SK-N-SH treated with all-trans-retinoic acid at 6 μM for 48 hours (cell line): ENCODE results near the gene ENGASE.

ENCODE experiments used
- ATAC-seq: fragments of 200-7000 bp; cut with Tn5 transposase; 3 replicates; pipeline ENCODE4 v1.9.1; 2020; ENCODE audit warnings: mild to moderate bottlenecking, moderate library complexity
- ARNTL ChIP-seq: fragments of 450-650 bp; formaldehyde crosslinking; IDR thresholded peaks from 2 replicates; pipeline ENCODE4 v1.5.0; 2020; ENCODE audit warnings: low read depth, mild to moderate bottlenecking, moderate library complexity, borderline replicate concordance
- BACH2 ChIP-seq: fragments of 250-450 bp; sonication (Bioruptor Pico); IDR thresholded peaks from 2 replicates; pipeline ENCODE4 v1.9.0; 2021; ENCODE audit warnings: mild to moderate bottlenecking, borderline replicate concordance
- CREB5 ChIP-seq: fragments of 250-450 bp; sonication (Bioruptor Pico); IDR thresholded peaks from 2 replicates; pipeline ENCODE4 v1.5.1; 2020; ENCODE audit warnings: low read depth, mild to moderate bottlenecking, moderate library complexity
- CSDC2 ChIP-seq: fragments of 250-450 bp; sonication (Bioruptor Pico); IDR thresholded peaks from 2 replicates; pipeline ENCODE4 v1.5.0; 2020; ENCODE audit warnings: mild to moderate bottlenecking, moderate library complexity
- CSRNP3 ChIP-seq: fragments of 250-450 bp; sonication (Bioruptor Pico); IDR thresholded peaks from 2 replicates; pipeline ENCODE4 v1.5.1; 2021; ENCODE audit warnings: mild to moderate bottlenecking, moderate library complexity
- ESRRG ChIP-seq: fragments of 250-450 bp; sonication (Bioruptor Pico); IDR thresholded peaks from 2 replicates; pipeline ENCODE4 v1.6.1; 2021; ENCODE audit warnings: mild to moderate bottlenecking
- GLIS3 ChIP-seq: fragments of 250-450 bp; sonication (Bioruptor Pico); IDR thresholded peaks from 2 replicates; pipeline ENCODE4 v1.5.0; 2020; ENCODE audit warnings: mild to moderate bottlenecking, moderate library complexity
- OSR1 ChIP-seq: fragments of 250-450 bp; sonication (Bioruptor Pico); IDR thresholded peaks from 2 replicates; pipeline ENCODE4 v1.8.0; 2022; ENCODE audit warnings: moderate library complexity, mild to moderate bottlenecking, inconsistent platforms
- PATZ1 ChIP-seq: fragments of 250-450 bp; sonication (Bioruptor Pico); IDR thresholded peaks from 2 replicates; pipeline ENCODE4 v1.8.0; 2020; ENCODE audit warnings: mild to moderate bottlenecking, moderate library complexity, borderline replicate concordance
- POU6F1 ChIP-seq: fragments of 250-450 bp; sonication (Bioruptor Pico); IDR thresholded peaks from 2 replicates; pipeline ENCODE4 v1.8.0; 2021; ENCODE audit warnings: low read depth, mild to moderate bottlenecking, moderate library complexity, borderline replicate concordance
- PPARA ChIP-seq: fragments of 250-450 bp; sonication (Bioruptor Pico); IDR thresholded peaks from 2 replicates; pipeline ENCODE4 v1.5.0; 2020; ENCODE audit warnings: mild to moderate bottlenecking, borderline replicate concordance
- RARB ChIP-seq: fragments of 250-450 bp; sonication (Bioruptor Pico); IDR thresholded peaks from 2 replicates; pipeline ENCODE4 v1.8.0; 2021; ENCODE audit warnings: mild to moderate bottlenecking, moderate library complexity
- SNAI2 ChIP-seq: fragments of 250-450 bp; sonication (Bioruptor Pico); IDR thresholded peaks from 2 replicates; pipeline ENCODE4 v1.5.0; 2020; ENCODE audit warnings: mild to moderate bottlenecking, moderate library complexity
- TOX ChIP-seq: fragments of 250-450 bp; sonication (Bioruptor Pico); IDR thresholded peaks from 2 replicates; pipeline ENCODE4 v1.8.0; 2021; ENCODE audit warnings: mild to moderate bottlenecking, moderate library complexity, borderline replicate concordance
- ZC3H10 ChIP-seq: fragments of 250-450 bp; sonication (Bioruptor Pico); IDR thresholded peaks from 2 replicates; pipeline ENCODE4 v1.5.1; 2021; ENCODE audit warnings: mild to moderate bottlenecking, moderate library complexity
- ZFP3 ChIP-seq: fragments of 250-450 bp; sonication (Bioruptor Pico); IDR thresholded peaks from 2 replicates; pipeline ENCODE4 v1.5.0; 2020; ENCODE audit warnings: mild to moderate bottlenecking, moderate library complexity
- ZFP30 ChIP-seq: fragments of 450-650 bp; formaldehyde crosslinking; IDR thresholded peaks from 2 replicates; pipeline ENCODE4 v1.5.0; 2022; ENCODE audit warnings: mild to moderate bottlenecking, moderate library complexity
- ZNF565 ChIP-seq: fragments of 450-650 bp; formaldehyde crosslinking; conservative IDR thresholded peaks from 2 replicates; pipeline ENCODE4 v1.5.0; 2020; ENCODE audit warnings: low read depth, mild to moderate bottlenecking, moderate library complexity
- ZNF70 ChIP-seq: fragments of 450-650 bp; formaldehyde crosslinking; IDR thresholded peaks from 2 replicates; pipeline ENCODE4 v1.5.0; 2020; ENCODE audit warnings: mild to moderate bottlenecking, moderate library complexity

Gene ENGASE

GRCh38 chr17:79114458-79115301, 40.1 kb downstream of the ENGASE start:
- ATAC-seq, result peak; percentile 85
- no peak for TF ChIP-seq CREB5 (CRISPR knock-in tag)
- no peak for TF ChIP-seq ZFP3 (CRISPR knock-in tag)
- TF ChIP-seq ZNF565 (CRISPR knock-in tag), result no peak
- TF ChIP-seq ZNF70 (CRISPR knock-in tag), result no peak
- TF ChIP-seq CSRNP3 (CRISPR knock-in tag), result no peak
- no peak for TF ChIP-seq ZFP30 (CRISPR knock-in tag)

GRCh38 chr17:79115487-79115886, 40.9 kb downstream of the ENGASE start:
- ATAC-seq, result peak; percentile 11
- no peak for TF ChIP-seq PPARA
- no peak for TF ChIP-seq ESRRG (CRISPR knock-in tag)
- no peak for TF ChIP-seq GLIS3
- no peak for TF ChIP-seq ZNF565 (CRISPR knock-in tag)
- no peak for TF ChIP-seq PATZ1 (CRISPR knock-in tag)
- no peak for TF ChIP-seq ZC3H10 (CRISPR knock-in tag)
- TF ChIP-seq RARB (CRISPR knock-in tag), result no peak
- TF ChIP-seq ARNTL (CRISPR knock-in tag), result no peak

- TF ChIP-seq OSR1 (CRISPR knock-in tag) (no peak), ZFP30 (CRISPR knock-in tag) (no peak), SNAI2 (CRISPR knock-in tag) (no peak), ZC3H10 (CRISPR knock-in tag) (no peak), CSDC2 (CRISPR knock-in tag) (no peak), ESRRG (CRISPR knock-in tag) (no peak), PPARA (no peak), GLIS3 (no peak), BACH2 (CRISPR knock-in tag) (no peak), CREB5 (CRISPR knock-in tag) (no peak), ZFP3 (CRISPR knock-in tag) (no peak), TOX (CRISPR knock-in tag) (no peak), POU6F1 (no peak)
- ATAC-seq, result no peak
Observed at GRCh38 chr17:79116575-79117368, 42.1 kb downstream of the ENGASE start.
